Measurements from ENCODE around the gene MRAS. TPM values are rescaled to one million over a fixed set of nuclear protein-coding genes. Genes with fewer than 3 reads are reported as not detected.

MRAS gene
- polyA plus RNA-seq (2013, experiment 1 of 2) = 26.5 TPM
- 23.0 TPM for polyA plus RNA-seq (2013, experiment 2 of 2)

GRCh38 chr3:138347960-138348753, at the start of gene MRAS:
Gene MRAS, plus strand, starts transcription at chr3:138348579. Its CDS starts 24,305 bp downstream, at chr3:138372884.
- peak within 1 kb of the TSS; percentile 83 for H3K27ac ChIP-seq (ENCODE audit: low read depth, low read length, severe bottlenecking)
- peak within 1 kb of the TSS; percentile 55 for H3K4me3 ChIP-seq (ENCODE audit: extremely low read depth, insufficient read depth, low read length, poor library complexity, severe bottlenecking)
- no peaks in the 10 kb centered on the region for H3K9me3 ChIP-seq (ENCODE audit: control insufficient read depth, low read length)
- peaks cover 10% of the 10 kb centered on the region for H3K4me1 ChIP-seq (ENCODE audit: control insufficient read depth, insufficient read depth, low read length, poor library complexity, severe bottlenecking)
- H3K36me3 ChIP-seq (ENCODE audit: control insufficient read depth, insufficient read depth, low read length) = no peaks in the 10 kb centered on the region
- WGBS, 2 experiments (ENCODE audit: insufficient coverage in 2 of 2) = 0 to 1% methylated on average over 86 to 88 of the region's 93 CpGs

DNA sequence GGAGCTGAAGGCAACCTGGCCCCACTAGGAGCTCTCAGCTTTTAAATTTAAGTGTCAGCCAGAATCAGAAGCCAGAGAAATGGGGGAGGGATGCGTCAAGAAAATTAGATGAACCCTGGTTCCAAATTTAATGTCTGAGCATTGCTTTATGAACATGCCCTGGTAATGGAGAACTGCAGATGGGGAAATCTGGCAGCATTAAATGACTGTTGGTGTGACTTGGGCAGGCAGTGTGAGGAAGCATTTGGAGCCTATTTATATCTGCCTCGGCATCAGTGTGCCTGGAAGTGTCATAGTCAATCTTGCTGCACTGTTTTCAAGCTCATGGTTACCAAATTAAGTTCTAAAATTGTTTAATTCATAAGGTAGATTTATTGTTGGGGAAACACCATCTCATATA, 47.7 kb upstream of the MRAS start:
- Histone ChIP-seq H3K9me3 (ENCODE audit: control insufficient read depth, low read length) (no peaks in the 10 kb centered on the region), H3K27ac (ENCODE audit: low read depth, low read length, severe bottlenecking) (no peak overlapping the region), H3K4me1 (ENCODE audit: control insufficient read depth, insufficient read depth, low read length, poor library complexity, severe bottlenecking) (no peaks in the 10 kb centered on the region), H3K36me3 (ENCODE audit: control insufficient read depth, insufficient read depth, low read length) (peaks cover 17% of the 10 kb centered on the region), H3K4me3 (ENCODE audit: extremely low read depth, insufficient read depth, low read length, poor library complexity, severe bottlenecking) (no peak overlapping the region)
- 94 to 100% methylated on average over 1 to 2 of the region's 2 CpGs for WGBS, 2 experiments (ENCODE audit: insufficient coverage in 2 of 2)

GRCh38 chr3:138303474-138303873, 44.9 kb upstream of the MRAS start:
- H3K4me3 ChIP-seq (ENCODE audit: extremely low read depth, insufficient read depth, low read length, poor library complexity, severe bottlenecking) = no peak overlapping the region
- H3K27ac ChIP-seq (ENCODE audit: low read depth, low read length, severe bottlenecking) = no peak overlapping the region
- peaks cover 10% of the 10 kb centered on the region for H3K36me3 ChIP-seq (ENCODE audit: control insufficient read depth, insufficient read depth, low read length)
- peaks cover 7% of the 10 kb centered on the region for H3K9me3 ChIP-seq (ENCODE audit: control insufficient read depth, low read length)
- no peaks in the 10 kb centered on the region for H3K4me1 ChIP-seq (ENCODE audit: control insufficient read depth, insufficient read depth, low read length, poor library complexity, severe bottlenecking)
- 95 to 97% methylated on average over 6 of the region's 6 CpGs for WGBS, 2 experiments (ENCODE audit: insufficient coverage in 2 of 2)

DNA sequence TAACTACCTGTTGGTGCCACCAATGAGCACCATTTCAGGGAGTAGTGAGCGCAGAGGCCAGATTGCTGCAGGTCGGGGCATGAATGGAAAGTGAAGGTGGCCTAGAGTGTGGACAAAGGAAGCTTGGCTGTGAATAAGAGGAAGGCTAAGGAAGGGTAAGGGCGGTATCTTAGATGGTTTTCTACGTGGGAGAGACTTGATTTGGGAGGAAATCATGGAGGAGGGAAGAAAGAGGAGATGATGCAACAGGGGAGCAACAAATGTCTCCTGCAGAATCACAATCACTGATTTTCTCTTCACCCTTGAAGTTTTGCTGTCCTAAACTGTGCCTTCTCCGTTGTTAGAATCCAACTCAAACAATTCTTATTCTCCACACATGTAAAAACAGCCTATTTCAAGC, 40.5 kb upstream of the MRAS start:
- whole genome bisulfite sequencing, 2 experiments (ENCODE audit: insufficient coverage in 2 of 2) = 75 to 100% methylated on average over 3 to 5 of the region's 5 CpGs
- H3K4me3 ChIP-seq (ENCODE audit: extremely low read depth, insufficient read depth, low read length, poor library complexity, severe bottlenecking) = no peak overlapping the region
- no peaks in the 10 kb centered on the region for H3K36me3 ChIP-seq (ENCODE audit: control insufficient read depth, insufficient read depth, low read length)
- no peaks in the 10 kb centered on the region for H3K4me1 ChIP-seq (ENCODE audit: control insufficient read depth, insufficient read depth, low read length, poor library complexity, severe bottlenecking)
- peaks cover 13% of the 10 kb centered on the region for H3K9me3 ChIP-seq (ENCODE audit: control insufficient read depth, low read length)
- no peak overlapping the region for H3K27ac ChIP-seq (ENCODE audit: low read depth, low read length, severe bottlenecking)

- no peak overlapping the region for H3K27ac ChIP-seq (ENCODE audit: low read depth, low read length, severe bottlenecking)
- H3K36me3 ChIP-seq (ENCODE audit: control insufficient read depth, insufficient read depth, low read length) = no peaks in the 10 kb centered on the region
- no peak overlapping the region for H3K4me3 ChIP-seq (ENCODE audit: extremely low read depth, insufficient read depth, low read length, poor library complexity, severe bottlenecking)
- no peaks in the 10 kb centered on the region for H3K4me1 ChIP-seq (ENCODE audit: control insufficient read depth, insufficient read depth, low read length, poor library complexity, severe bottlenecking)
- H3K9me3 ChIP-seq (ENCODE audit: control insufficient read depth, low read length) = peaks cover 13% of the 10 kb centered on the region
These were observed 39.6 kb upstream of the MRAS start for GRCh38 chr3:138308783-138309182.

DNA sequence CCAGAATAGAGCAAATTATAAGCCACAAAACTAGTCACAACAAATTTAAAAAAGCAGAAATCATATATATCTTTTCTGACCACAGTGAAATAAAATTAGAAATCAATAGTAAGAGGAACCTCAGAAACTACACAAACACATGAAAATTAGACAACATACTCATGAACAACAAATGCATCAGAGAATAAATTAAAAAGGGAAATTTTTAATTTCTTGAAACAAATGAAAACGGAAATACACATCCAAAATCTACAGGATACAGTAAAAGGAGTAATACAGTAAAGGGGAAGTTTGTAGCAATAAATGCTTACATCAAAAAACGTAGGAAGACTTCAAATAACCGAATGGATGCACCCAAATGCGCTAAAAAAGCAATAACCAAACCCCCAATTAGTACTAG, 37.9 kb upstream of the MRAS start:
- H3K4me3 ChIP-seq (ENCODE audit: extremely low read depth, insufficient read depth, low read length, poor library complexity, severe bottlenecking) = no peak overlapping the region
- H3K9me3 ChIP-seq (ENCODE audit: control insufficient read depth, low read length) = peaks cover 13% of the 10 kb centered on the region
- no peaks in the 10 kb centered on the region for H3K4me1 ChIP-seq (ENCODE audit: control insufficient read depth, insufficient read depth, low read length, poor library complexity, severe bottlenecking)
- no CpG with 5 or more reads among the region's 4 CpGs for WGBS, 2 experiments (ENCODE audit: insufficient coverage in 2 of 2)
- H3K27ac ChIP-seq (ENCODE audit: low read depth, low read length, severe bottlenecking) = no peak overlapping the region
- no peaks in the 10 kb centered on the region for H3K36me3 ChIP-seq (ENCODE audit: control insufficient read depth, insufficient read depth, low read length)

- no peaks in the 10 kb centered on the region for H3K9me3 ChIP-seq (ENCODE audit: control insufficient read depth, low read length)
- no peak overlapping the region for H3K27ac ChIP-seq (ENCODE audit: low read depth, low read length, severe bottlenecking)
- 100% methylated on average over 1 of the region's 1 CpG; no CpG with 5 or more reads in 1 of the 2 experiments for whole genome bisulfite sequencing, 2 experiments (ENCODE audit: insufficient coverage in 2 of 2)
- no peak overlapping the region for H3K4me3 ChIP-seq (ENCODE audit: extremely low read depth, insufficient read depth, low read length, poor library complexity, severe bottlenecking)
- no peaks in the 10 kb centered on the region for H3K4me1 ChIP-seq (ENCODE audit: control insufficient read depth, insufficient read depth, low read length, poor library complexity, severe bottlenecking)
- H3K36me3 ChIP-seq (ENCODE audit: control insufficient read depth, insufficient read depth, low read length) = no peaks in the 10 kb centered on the region
These were observed 33.6 kb upstream of the MRAS start for GRCh38 chr3:138314751-138315150.

DNA sequence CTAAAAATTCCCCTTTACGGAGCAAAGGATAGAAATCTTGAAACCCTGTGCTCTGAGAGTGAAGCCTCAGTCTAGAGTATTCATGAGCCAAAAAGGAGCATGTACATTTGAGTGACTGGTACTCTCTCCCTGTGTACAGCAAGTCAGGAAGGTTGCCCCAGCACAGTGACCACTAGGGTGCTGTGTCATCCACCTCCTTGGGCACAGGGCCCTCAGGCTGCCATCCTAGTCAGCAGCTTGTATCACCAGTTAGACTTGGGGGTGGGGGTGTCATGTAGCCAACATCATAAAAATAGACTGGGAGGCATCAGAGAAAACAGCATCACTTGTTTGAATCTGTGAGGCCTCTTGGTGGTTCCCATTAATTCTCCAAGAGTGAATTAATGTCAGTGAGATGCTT, 30.7 kb upstream of the MRAS start:
- Histone ChIP-seq H3K36me3 (ENCODE audit: control insufficient read depth, insufficient read depth, low read length) (no peaks in the 10 kb centered on the region), H3K9me3 (ENCODE audit: control insufficient read depth, low read length) (no peaks in the 10 kb centered on the region), H3K27ac (ENCODE audit: low read depth, low read length, severe bottlenecking) (no peak overlapping the region), H3K4me1 (ENCODE audit: control insufficient read depth, insufficient read depth, low read length, poor library complexity, severe bottlenecking) (no peaks in the 10 kb centered on the region), H3K4me3 (ENCODE audit: extremely low read depth, insufficient read depth, low read length, poor library complexity, severe bottlenecking) (no peak overlapping the region)
- no CpG with 5 or more reads among the region's 1 CpG for WGBS, 2 experiments (ENCODE audit: insufficient coverage in 2 of 2)

DNA sequence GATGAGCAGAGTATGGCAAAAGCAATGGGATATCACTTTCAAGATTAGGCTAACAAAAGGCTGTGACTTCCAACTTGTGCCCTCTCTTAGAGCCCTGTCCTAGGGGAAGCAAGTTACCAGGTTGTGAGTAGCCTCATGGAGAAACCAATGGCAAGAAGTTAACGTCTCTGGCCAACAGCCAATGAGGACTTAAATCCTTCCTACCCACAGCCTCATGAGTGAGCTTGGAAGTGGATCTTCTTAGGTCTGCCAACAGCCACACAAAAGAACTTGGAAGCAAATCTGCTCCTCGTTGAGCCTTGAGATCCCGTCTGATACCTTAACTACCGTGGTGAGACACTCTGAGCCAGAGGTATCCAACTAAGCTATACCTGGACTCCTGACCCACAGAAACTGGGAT, 24.4 kb upstream of the MRAS start:
- no peaks in the 10 kb centered on the region for H3K9me3 ChIP-seq (ENCODE audit: control insufficient read depth, low read length)

DNA sequence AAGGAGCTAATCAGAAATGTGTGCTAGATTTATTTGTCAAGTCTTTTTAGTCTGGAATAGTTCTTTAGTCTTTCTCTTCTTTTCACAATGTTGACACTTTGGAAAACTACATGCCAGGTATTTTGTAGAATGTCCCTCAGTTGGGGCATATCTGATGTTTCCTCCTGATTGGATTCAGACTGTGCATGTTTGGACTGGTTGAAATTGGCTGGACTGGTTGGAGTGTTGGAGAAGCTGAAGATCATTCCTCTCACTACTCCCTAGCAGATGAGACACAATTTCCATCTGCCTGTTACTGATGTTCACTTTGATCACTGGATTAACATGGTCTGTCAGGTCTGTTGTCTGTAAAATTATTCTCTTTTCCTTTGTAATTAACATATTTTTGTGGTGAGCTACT, 22.4 kb upstream of the MRAS start:
- H3K36me3 ChIP-seq (ENCODE audit: control insufficient read depth, insufficient read depth, low read length) = no peaks in the 10 kb centered on the region
- H3K4me3 ChIP-seq (ENCODE audit: extremely low read depth, insufficient read depth, low read length, poor library complexity, severe bottlenecking) = no peak overlapping the region
- H3K9me3 ChIP-seq (ENCODE audit: control insufficient read depth, low read length) = no peaks in the 10 kb centered on the region
- H3K27ac ChIP-seq (ENCODE audit: low read depth, low read length, severe bottlenecking) = no peak overlapping the region
- peaks cover 7% of the 10 kb centered on the region for H3K4me1 ChIP-seq (ENCODE audit: control insufficient read depth, insufficient read depth, low read length, poor library complexity, severe bottlenecking)

More for the DNA sequence above, 24.4 kb upstream of the MRAS start:
- WGBS, 2 experiments (ENCODE audit: insufficient coverage in 2 of 2) = 84 to 100% methylated on average over 3 to 4 of the region's 4 CpGs
- Histone ChIP-seq H3K36me3 (ENCODE audit: control insufficient read depth, insufficient read depth, low read length) (no peaks in the 10 kb centered on the region), H3K4me1 (ENCODE audit: control insufficient read depth, insufficient read depth, low read length, poor library complexity, severe bottlenecking) (peaks cover 7% of the 10 kb centered on the region), H3K27ac (ENCODE audit: low read depth, low read length, severe bottlenecking) (no peak overlapping the region), H3K4me3 (ENCODE audit: extremely low read depth, insufficient read depth, low read length, poor library complexity, severe bottlenecking) (no peak overlapping the region)

DNA sequence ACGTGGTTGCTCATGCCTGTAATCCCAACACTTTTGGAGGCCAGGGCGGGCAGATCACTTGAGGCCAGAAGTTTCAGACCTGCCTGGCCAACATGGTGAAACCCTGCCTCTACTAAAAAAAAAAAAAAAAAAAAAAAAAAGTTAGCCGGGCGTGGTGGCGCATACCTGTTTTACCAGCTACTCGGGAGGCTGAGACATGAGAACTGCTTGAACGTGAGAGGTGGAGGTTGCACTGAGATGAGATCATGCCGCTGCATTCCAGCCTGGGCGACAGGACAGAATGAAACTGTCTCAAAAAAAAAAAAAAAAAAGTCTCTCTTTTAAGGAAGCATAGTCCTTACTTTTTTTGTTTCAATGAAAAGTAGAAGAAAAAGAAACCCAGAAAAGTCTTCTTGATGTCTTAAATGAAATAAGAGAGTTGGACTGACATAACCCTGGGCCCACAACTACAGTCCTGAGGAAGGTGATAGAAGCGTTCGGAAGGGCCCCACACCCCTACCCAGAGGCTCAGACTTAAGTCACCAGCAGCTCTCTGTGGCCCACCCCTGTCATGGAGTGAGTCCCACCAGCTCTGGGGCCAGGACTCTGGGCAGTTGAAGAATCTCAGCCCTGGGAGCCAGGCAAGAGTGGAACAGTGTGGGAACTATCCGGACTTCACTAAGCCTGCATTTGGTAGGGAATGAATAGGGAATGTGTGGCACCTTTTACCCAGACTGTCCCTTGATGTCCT, 21.3 kb upstream of the MRAS start:
- Histone ChIP-seq H3K9me3 (ENCODE audit: control insufficient read depth, low read length) (no peaks in the 10 kb centered on the region), H3K4me1 (ENCODE audit: control insufficient read depth, insufficient read depth, low read length, poor library complexity, severe bottlenecking) (peaks cover 7% of the 10 kb centered on the region), H3K36me3 (ENCODE audit: control insufficient read depth, insufficient read depth, low read length) (no peaks in the 10 kb centered on the region), H3K4me3 (ENCODE audit: extremely low read depth, insufficient read depth, low read length, poor library complexity, severe bottlenecking) (no peak overlapping the region), H3K27ac (ENCODE audit: low read depth, low read length, severe bottlenecking) (no peak overlapping the region)
- whole genome bisulfite sequencing, 2 experiments (ENCODE audit: insufficient coverage in 2 of 2) = 96 to 97% methylated on average over 2 to 6 of the region's 12 CpGs

All from mesodermal cell (in vitro differentiated cells).